Esophagus squamous epithelium (tissue), 4 donors: ENCODE data around the gene ANKUB1.
"Not testable (repeated sequence)": the region's sequence is repeated elsewhere in the genome, so short reads cannot be mapped to it uniquely, and the experiment has no call there.

ENCODE experiments used
- POLR2A ChIP-seq, 4 donors: fragments of 450-650 bp; IDR thresholded peaks; one replicate each; pipeline ENCODE4 v1.6.1; 2017; ENCODE audit warnings: antibody characterized with exemption in 4 of 4, mild to moderate bottlenecking in 4 of 4, moderate library complexity in 3 of 4
- TF ChIP-seq, protein P1 (sequence below), 6 experiments: fragments of 450-650 bp in 4 of 6; fragments of 200-600 bp in 2 of 6; sonication (generic) in 2 of 6; IDR thresholded peaks; one replicate each; pipeline ENCODE4 v1.5.1; 2016 to 2019; ENCODE audit warnings: antibody characterized with exemption in 6 of 6, mild to moderate bottlenecking in 4 of 6, moderate library complexity in 4 of 6

DNA sequence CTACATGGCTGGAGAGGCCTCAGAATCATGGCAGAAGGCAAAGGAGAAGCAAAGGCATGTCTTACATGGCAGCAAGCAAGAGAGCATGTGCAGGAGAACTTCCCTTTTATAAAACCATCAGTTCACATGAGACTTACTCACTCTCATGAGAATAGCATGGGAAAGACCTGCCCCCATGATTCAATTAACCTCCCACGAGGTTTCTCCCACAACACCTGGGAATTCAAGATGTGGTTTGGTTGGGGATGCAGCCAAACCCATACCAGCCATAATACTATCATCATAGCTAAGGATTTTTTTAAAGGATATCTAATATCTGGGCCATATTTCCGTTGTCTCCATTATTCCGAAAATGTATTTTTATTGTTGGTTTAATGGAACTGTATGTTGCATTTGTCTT lies 47.1 kb upstream of the ANKUB1 start:
- TF ChIP-seq, protein P1, sequence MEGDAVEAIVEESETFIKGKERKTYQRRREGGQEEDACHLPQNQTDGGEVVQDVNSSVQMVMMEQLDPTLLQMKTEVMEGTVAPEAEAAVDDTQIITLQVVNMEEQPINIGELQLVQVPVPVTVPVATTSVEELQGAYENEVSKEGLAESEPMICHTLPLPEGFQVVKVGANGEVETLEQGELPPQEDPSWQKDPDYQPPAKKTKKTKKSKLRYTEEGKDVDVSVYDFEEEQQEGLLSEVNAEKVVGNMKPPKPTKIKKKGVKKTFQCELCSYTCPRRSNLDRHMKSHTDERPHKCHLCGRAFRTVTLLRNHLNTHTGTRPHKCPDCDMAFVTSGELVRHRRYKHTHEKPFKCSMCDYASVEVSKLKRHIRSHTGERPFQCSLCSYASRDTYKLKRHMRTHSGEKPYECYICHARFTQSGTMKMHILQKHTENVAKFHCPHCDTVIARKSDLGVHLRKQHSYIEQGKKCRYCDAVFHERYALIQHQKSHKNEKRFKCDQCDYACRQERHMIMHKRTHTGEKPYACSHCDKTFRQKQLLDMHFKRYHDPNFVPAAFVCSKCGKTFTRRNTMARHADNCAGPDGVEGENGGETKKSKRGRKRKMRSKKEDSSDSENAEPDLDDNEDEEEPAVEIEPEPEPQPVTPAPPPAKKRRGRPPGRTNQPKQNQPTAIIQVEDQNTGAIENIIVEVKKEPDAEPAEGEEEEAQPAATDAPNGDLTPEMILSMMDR (IDR thresholded peaks at IDR 0.05) = not testable (repeated sequence)
- not testable (repeated sequence) for TF ChIP-seq POLR2A (IDR thresholded peaks at IDR 0.05)
